ENCODE measurements around the gene ASIC2.
A peak's percentile ranks its signal among the peaks of the same experiment; 100 is the strongest.

Gene ASIC2

GRCh38 chr17:33040461-33040860 is 252.6 kb downstream of the ASIC2 start:
- no peak for TF ChIP-seq CTCF (IDR thresholded peaks at IDR 0.05; ENCODE audit: control insufficient read depth, extremely low read depth, insufficient read depth)
- no peak overlapping the region for H3K4me3 ChIP-seq (ENCODE audit: low read depth, low read length)
- no peak for DNase-seq (ENCODE audit: low read depth)

- no peak for DNase-seq (ENCODE audit: low read depth)
- TF ChIP-seq CTCF (IDR thresholded peaks at IDR 0.05; ENCODE audit: control insufficient read depth, extremely low read depth, insufficient read depth) = no peak
- H3K4me3 ChIP-seq (ENCODE audit: low read depth, low read length) = no peak overlapping the region
Observed at GRCh38 chr17:33039874-33040273, 253.2 kb downstream of the ASIC2 start.

GRCh38 chr17:33038740-33039139 is 254.4 kb downstream of the ASIC2 start:
- H3K4me3 ChIP-seq (ENCODE audit: low read depth, low read length) = no peak overlapping the region
- TF ChIP-seq CTCF (IDR thresholded peaks at IDR 0.05; ENCODE audit: control insufficient read depth, extremely low read depth, insufficient read depth) = peak; percentile 62
- no peak for DNase-seq (ENCODE audit: low read depth)

GRCh38 chr17:33033176-33033575 is 259.9 kb downstream of the ASIC2 start:
- no peak for DNase-seq (ENCODE audit: low read depth)
- no peak for TF ChIP-seq CTCF (IDR thresholded peaks at IDR 0.05; ENCODE audit: control insufficient read depth, extremely low read depth, insufficient read depth)
- H3K4me3 ChIP-seq (ENCODE audit: low read depth, low read length) = no peak overlapping the region

- peak; percentile 19; the same call in 1 of the 2 replicates for TF ChIP-seq CTCF (IDR thresholded peaks at IDR 0.05; ENCODE audit: control insufficient read depth, extremely low read depth, insufficient read depth)
- no peak for DNase-seq (ENCODE audit: low read depth)
- no peak overlapping the region for H3K4me3 ChIP-seq (ENCODE audit: low read depth, low read length)
Observed at GRCh38 chr17:33028778-33029177, 264.3 kb downstream of the ASIC2 start.

GRCh38 chr17:33028061-33028460 is 265.0 kb downstream of the ASIC2 start:
- DNase-seq (ENCODE audit: low read depth) = no peak
- no peak overlapping the region for H3K4me3 ChIP-seq (ENCODE audit: low read depth, low read length)
- TF ChIP-seq CTCF (IDR thresholded peaks at IDR 0.05; ENCODE audit: control insufficient read depth, extremely low read depth, insufficient read depth) = no peak

GRCh38 chr17:33024688-33025486 is 268.2 kb downstream of the ASIC2 start:
- no peak for DNase-seq (ENCODE audit: low read depth)
- no peak for TF ChIP-seq CTCF (IDR thresholded peaks at IDR 0.05; ENCODE audit: control insufficient read depth, extremely low read depth, insufficient read depth)
- H3K4me3 ChIP-seq (ENCODE audit: low read depth, low read length) = no peak overlapping the region

Measured in LNCaP clone FGC (cell line).